Stimulated activated CD8-positive, alpha-beta memory T cell treated with anti-CD3 and anti-CD28 coated beads, Interleukin-4, amount 100 ng/mL, for 24 hours (primary cell): Measurements from ENCODE around the gene SLC43A2.
A peak's percentile ranks its signal among the peaks of the same experiment; 100 is the strongest.
"Not testable (repeated sequence)": the region's sequence is repeated elsewhere in the genome, so short reads cannot be mapped to it uniquely, and the experiment has no call there.

Experiments
- DNase-seq: peaks from one replicate; pipeline ENCODE4 v3.0.0-alpha.2; 2020; ENCODE audit warnings: low read depth

The SLC43A2 gene

DNA sequence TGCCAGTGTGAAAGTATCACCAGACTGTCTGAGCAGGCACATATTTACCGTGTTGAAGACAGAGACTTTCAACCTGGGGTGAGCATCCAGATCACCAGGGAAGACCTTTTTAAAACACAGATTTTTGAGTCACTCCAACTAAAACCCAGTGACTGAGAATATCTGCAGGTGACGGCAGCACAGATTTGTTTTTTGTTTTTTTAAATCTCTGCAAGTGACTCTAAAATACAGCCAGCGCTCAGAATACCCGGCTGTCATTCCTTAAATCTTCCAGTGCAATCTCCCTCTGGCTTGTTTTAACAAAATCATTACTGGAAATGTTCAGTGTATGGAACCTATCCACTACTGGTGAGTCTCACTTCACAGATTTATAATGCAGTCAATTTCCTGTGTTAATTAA, 92.9 kb downstream of the SLC43A2 start:
- DNase-seq = no peak

GRCh38 chr17:1533661-1534325, 94.8 kb downstream of the SLC43A2 start:
- DNase-seq = no peak

- peak; percentile 11 for DNase-seq
Measured at GRCh38 chr17:1532836-1533602, 95.6 kb downstream of the SLC43A2 start.

GRCh38 chr17:1529863-1530262, 98.8 kb downstream of the SLC43A2 start:
- no peak for DNase-seq

GRCh38 chr17:1526876-1527275, 101.8 kb downstream of the SLC43A2 start:
- not testable (repeated sequence) for DNase-seq

- no peak for DNase-seq
Measured at GRCh38 chr17:1522626-1523025, 106.0 kb downstream of the SLC43A2 start.

- no peak for DNase-seq
Measured at GRCh38 chr17:1521086-1521640, 107.5 kb downstream of the SLC43A2 start.

DNA sequence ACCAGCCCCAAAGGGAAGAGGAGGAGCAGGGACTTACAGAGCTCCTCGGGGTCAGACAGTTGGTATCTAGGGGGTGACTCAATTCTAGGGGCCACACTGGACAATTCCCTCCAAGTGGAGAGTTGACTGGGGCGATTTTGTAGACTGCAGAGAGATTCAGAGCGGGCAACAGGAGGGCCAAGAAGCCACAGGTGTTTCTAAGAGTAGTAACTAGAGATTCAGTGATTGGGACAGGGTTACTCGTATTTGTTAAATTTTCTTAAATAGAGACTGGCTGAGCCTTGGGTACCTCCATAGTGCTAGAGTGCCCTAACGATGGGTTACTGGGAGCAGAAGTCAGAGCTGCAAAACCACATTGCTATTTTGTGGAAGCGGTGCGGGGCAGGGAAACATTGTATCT, 109.0 kb downstream of the SLC43A2 start:
- DNase-seq = no peak
